Endothelial cell of umbilical vein (primary cell): Measurements from ENCODE around the gene GLYATL1B.
"Not testable (repeated sequence)": the region's sequence is repeated elsewhere in the genome, so short reads cannot be mapped to it uniquely, and the experiment has no call there.

Source experiments
- EZH2 ChIP-seq: IDR thresholded peaks from 2 replicates; pipeline ENCODE4 v1.6.1; 2012; ENCODE audit warnings: borderline replicate concordance, low read depth, mild to moderate bottlenecking, moderate library complexity, low read length, inconsistent platforms; ENCODE audit not compliant: severe bottlenecking
- FOS ChIP-seq: IDR thresholded peaks from 2 replicates; pipeline ENCODE4 v1.6.1; 2011; ENCODE audit warnings: mild to moderate bottlenecking, low read length, moderate library complexity, borderline replicate concordance; ENCODE audit not compliant: insufficient read depth
- GATA2 ChIP-seq: IDR thresholded peaks from 2 replicates; pipeline ENCODE4 v1.7.0; 2011; ENCODE audit warnings: low read depth, mild to moderate bottlenecking, moderate library complexity, mixed read lengths, low read length; ENCODE audit not compliant: insufficient read length, insufficient read depth
- JUN ChIP-seq: IDR thresholded peaks from 2 replicates; pipeline ENCODE4 v1.6.1; 2011; ENCODE audit warnings: borderline replicate concordance, low read depth; ENCODE audit not compliant: insufficient read length, insufficient read depth
- MAX ChIP-seq: IDR thresholded peaks from 2 replicates; pipeline ENCODE4 v1.6.1; 2011; ENCODE audit not compliant: insufficient read depth, insufficient read length
- MYC ChIP-seq: IDR thresholded peaks from one replicate; pipeline ENCODE4 v1.6.1; 2011; ENCODE audit warnings: mild to moderate bottlenecking, low read depth, low read length
- POLR2A ChIP-seq: IDR thresholded peaks from 2 replicates; pipeline ENCODE4 v1.6.1; 2012; ENCODE audit warnings: low read depth, mild to moderate bottlenecking, control low read depth, low read length
- POLR2AphosphoS5 ChIP-seq: IDR thresholded peaks from 2 replicates; pipeline ENCODE4 v1.6.1; 2012; ENCODE audit warnings: low read depth, mild to moderate bottlenecking, control low read depth, low read length, moderate library complexity; ENCODE audit not compliant: insufficient read depth
- TF ChIP-seq, protein P1 (sequence below), 2 donors: IDR thresholded peaks; 1 replicate in 1 of 2; 2 replicates in 1 of 2; pipeline ENCODE4 v1.5.1; 2011; ENCODE audit warnings: low read length in 2 of 2, mild to moderate bottlenecking in 2 of 2, moderate library complexity in 2 of 2, control low read depth in 1 of 2, inconsistent platforms in 1 of 2, low read depth in 1 of 2; ENCODE audit not compliant: insufficient read depth in 1 of 2; ENCODE audit errors: extremely low read depth in 1 of 2

GRCh38 chr11:59036542-59036941, 49.6 kb upstream of the GLYATL1B start:
- TF ChIP-seq POLR2A, GATA2, JUN, EZH2, POLR2AphosphoS5, FOS, MAX, MYC: not testable (repeated sequence)
- TF ChIP-seq, protein P1, sequence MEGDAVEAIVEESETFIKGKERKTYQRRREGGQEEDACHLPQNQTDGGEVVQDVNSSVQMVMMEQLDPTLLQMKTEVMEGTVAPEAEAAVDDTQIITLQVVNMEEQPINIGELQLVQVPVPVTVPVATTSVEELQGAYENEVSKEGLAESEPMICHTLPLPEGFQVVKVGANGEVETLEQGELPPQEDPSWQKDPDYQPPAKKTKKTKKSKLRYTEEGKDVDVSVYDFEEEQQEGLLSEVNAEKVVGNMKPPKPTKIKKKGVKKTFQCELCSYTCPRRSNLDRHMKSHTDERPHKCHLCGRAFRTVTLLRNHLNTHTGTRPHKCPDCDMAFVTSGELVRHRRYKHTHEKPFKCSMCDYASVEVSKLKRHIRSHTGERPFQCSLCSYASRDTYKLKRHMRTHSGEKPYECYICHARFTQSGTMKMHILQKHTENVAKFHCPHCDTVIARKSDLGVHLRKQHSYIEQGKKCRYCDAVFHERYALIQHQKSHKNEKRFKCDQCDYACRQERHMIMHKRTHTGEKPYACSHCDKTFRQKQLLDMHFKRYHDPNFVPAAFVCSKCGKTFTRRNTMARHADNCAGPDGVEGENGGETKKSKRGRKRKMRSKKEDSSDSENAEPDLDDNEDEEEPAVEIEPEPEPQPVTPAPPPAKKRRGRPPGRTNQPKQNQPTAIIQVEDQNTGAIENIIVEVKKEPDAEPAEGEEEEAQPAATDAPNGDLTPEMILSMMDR (IDR thresholded peaks at IDR 0.05; ENCODE audit: extremely low read depth in 1 of 2, insufficient read depth in 1 of 2, low read depth in 1 of 2, low read length in 2 of 2): not testable (repeated sequence)
